CD14-positive monocyte (primary cell): ENCODE results near the gene ZFP36L1. TPM values are rescaled to one million over a fixed set of nuclear protein-coding genes. Genes with fewer than 3 reads are reported as not detected.

Source experiments
- DNase-seq, 3 donors: peaks; one replicate each; pipeline ENCODE4 v3.0.0-alpha.2; 2011 to 2022
- H2AFZ ChIP-seq: 2 replicates; pipeline ENCODE4 v1.6.0; 2012; ENCODE audit warnings: mild to moderate bottlenecking, low read depth, low read length, inconsistent platforms; ENCODE audit not compliant: insufficient read depth, poor library complexity, severe bottlenecking
- H3K27ac ChIP-seq, 2 donors: 1 replicate in 1 of 2; 2 replicates in 1 of 2; pipeline ENCODE4 v1.5.1; 2012 to 2013; ENCODE audit warnings: low read length in 2 of 2, control low read depth in 1 of 2, inconsistent platforms in 1 of 2, low read depth in 1 of 2, mild to moderate bottlenecking in 1 of 2
- H3K27me3 ChIP-seq, 2 donors: one replicate each; pipeline versions ENCODE4 v1.6.0 to v1.6.1; 2011 to 2013; ENCODE audit warnings: low read length in 2 of 2; ENCODE audit not compliant: control insufficient read depth in 2 of 2, insufficient read depth in 2 of 2
- H3K36me3 ChIP-seq, 2 donors: replicated peaks in 1 of 2; 1 replicate in 1 of 2; 2 replicates in 1 of 2; pipeline versions ENCODE4 v1.5.1 to v1.6.1; 2012 to 2013; ENCODE audit warnings: low read length in 2 of 2, control low read depth in 1 of 2, inconsistent platforms in 1 of 2, mild to moderate bottlenecking in 1 of 2; ENCODE audit not compliant: insufficient read depth in 2 of 2, control insufficient read depth in 1 of 2
- H3K4me1 ChIP-seq, 2 donors: 1 replicate in 1 of 2; 2 replicates in 1 of 2; pipeline versions ENCODE4 v1.5.1 to v1.6.1; 2012 to 2013; ENCODE audit warnings: low read length in 2 of 2, control low read depth in 1 of 2, inconsistent platforms in 1 of 2, mild to moderate bottlenecking in 1 of 2, moderate library complexity in 1 of 2; ENCODE audit not compliant: insufficient read depth in 2 of 2, control insufficient read depth in 1 of 2
- H3K4me2 ChIP-seq: replicated peaks from 2 replicates; pipeline ENCODE3; 2012; ENCODE audit warnings: low read length, moderate library complexity, mild to moderate bottlenecking; ENCODE audit not compliant: poor library complexity, severe bottlenecking; ENCODE audit errors: extremely low read depth
- H3K4me3 ChIP-seq, 3 experiments: fragments of 200-600 bp in 1 of 3; sonication (generic) in 1 of 3; replicated peaks in 1 of 3; 1 replicate in 2 of 3; 2 replicates in 1 of 3; pipeline ENCODE4 v1.5.1; 2011 to 2013; ENCODE audit warnings: low read length in 3 of 3, mild to moderate bottlenecking in 3 of 3, control low read depth in 2 of 3, low read depth in 2 of 3, inconsistent platforms in 1 of 3, moderate library complexity in 1 of 3
- H3K79me2 ChIP-seq: 2 replicates; pipeline ENCODE4 v1.6.0; 2012; ENCODE audit warnings: mild to moderate bottlenecking, control low read depth, inconsistent platforms, low read length, moderate library complexity; ENCODE audit not compliant: insufficient read depth
- H3K9ac ChIP-seq: 2 replicates; pipeline ENCODE4 v1.6.0; 2017; ENCODE audit warnings: low read length, mild to moderate bottlenecking; ENCODE audit not compliant: insufficient read depth, poor library complexity, severe bottlenecking
- H3K9me3 ChIP-seq, 2 donors: replicated peaks in 1 of 2; 1 replicate in 1 of 2; 2 replicates in 1 of 2; pipeline versions ENCODE4 v1.5.1 to v1.6.1; 2012 to 2013; ENCODE audit warnings: low read length in 2 of 2, control low read depth in 1 of 2; ENCODE audit not compliant: control insufficient read depth in 1 of 2, insufficient read depth in 1 of 2
- H4K20me1 ChIP-seq: 2 replicates; pipeline ENCODE4 v1.6.0; 2012; ENCODE audit warnings: mild to moderate bottlenecking, low read length, control low read depth, moderate library complexity; ENCODE audit not compliant: insufficient read depth
- H3K27ac Mint-ChIP-seq, 7 donors: one replicate each; pipeline ENCODE4 v1.8.0; 2020; ENCODE audit warnings: mild to moderate bottlenecking in 7 of 7, mixed read lengths in 7 of 7, moderate library complexity in 6 of 7, inconsistent platforms in 2 of 7
- H3K27me3 Mint-ChIP-seq, 3 donors: one replicate each; pipeline ENCODE4 v1.8.0; 2021 to 2022; ENCODE audit warnings: low read depth in 3 of 3, mild to moderate bottlenecking in 3 of 3, mixed read lengths in 3 of 3, moderate library complexity in 3 of 3, inconsistent platforms in 1 of 3
- H3K36me3 Mint-ChIP-seq, 2 donors: one replicate each; pipeline ENCODE4 v1.8.0; 2020; ENCODE audit warnings: mixed read lengths in 2 of 2, inconsistent platforms in 1 of 2, mild to moderate bottlenecking in 1 of 2
- H3K4me1 Mint-ChIP-seq: one replicate; pipeline ENCODE4 v1.8.0; 2020; ENCODE audit warnings: mild to moderate bottlenecking, mixed read lengths
- H3K4me3 Mint-ChIP-seq, 2 donors: one replicate each; pipeline ENCODE4 v1.8.0; 2020; ENCODE audit warnings: mild to moderate bottlenecking in 2 of 2, mixed read lengths in 2 of 2, moderate library complexity in 1 of 2
- H3K9me3 Mint-ChIP-seq, 7 donors: one replicate each; pipeline ENCODE4 v1.8.0; 2020 to 2022; ENCODE audit warnings: mixed read lengths in 7 of 7, mild to moderate bottlenecking in 6 of 7, moderate library complexity in 6 of 7, inconsistent platforms in 2 of 7
- CTCF ChIP-seq: fragments of 200-600 bp; IDR thresholded peaks from one replicate; pipeline ENCODE4 v1.8.0; 2022; ENCODE audit warnings: antibody characterized with exemption, mild to moderate bottlenecking
- WGBS: methylation state at CpG from one replicate; pipeline ENCODE4 v1.1.5; 2013; ENCODE audit warnings: missing lambda C conversion rate; ENCODE audit not compliant: insufficient coverage; 5-methylcytosine and 5-hydroxymethylcytosine counted together
- intact Hi-C, 2 donors: fragments of 100-400 bp; cut with micrococcal nuclease; formaldehyde crosslinking; loops; one replicate each; pipeline versions ENCODE4 v1.15.0 to v1.15.1; 2023
- polyA plus RNA-seq, 3 donors: library from polyadenylated mRNA; depleted of rRNA in 1 of 3; unstranded in 2 of 3; stranded (reverse) in 1 of 3; fragments of 300-500 nt in 2 of 3; fragments of >200 nt in 1 of 3; fragmentation: Illumina TruSeq in 2 of 3; gene quantifications; 1 replicate in 2 of 3; 2 replicates in 1 of 3; pipeline ENCODE4 v1.2.3, GENCODE V29; 2012 to 2021

Gene ZFP36L1
- polyA plus RNA-seq, 3 donors: 151 to 934 (median 185) TPM

GRCh38 chr14:68771631-68772030, 21.2 kb downstream of the ZFP36L1 start:
- Mint-ChIP-seq H3K27ac (peak overlapping the region; percentile 21 to 82 (median 70)), H3K36me3 (peaks cover 0 to 8% of the 10 kb centered on the region in 2 donors), H3K4me3 (peak overlapping the region; percentile 51 to 65), H3K4me1 (peaks cover 42% of the 10 kb centered on the region), H3K9me3 (peaks cover 0 to 14% (median 2%) of the 10 kb centered on the region in 7 donors), H3K27me3 (peaks cover 14 to 47% (median 32%) of the 10 kb centered on the region in 3 donors)
- Histone ChIP-seq H3K9ac (no peak overlapping the region), H3K27ac (peak overlapping the region; percentile 4 to 52), H3K27me3 (peaks cover 0 to 17% of the 10 kb centered on the region in 2 donors), H3K4me1 (peaks cover 14 to 24% of the 10 kb centered on the region in 2 donors), H3K9me3 (peaks cover 0 to 4% of the 10 kb centered on the region in 2 donors), H3K4me3 (peak overlapping the region in 1 of 3 experiments; percentile 48), H2AFZ (peak overlapping the region; percentile 63), H3K79me2 (no peaks in the 10 kb centered on the region), H4K20me1 (no peaks in the 10 kb centered on the region), H3K36me3 (no peaks in the 10 kb centered on the region), H3K4me2 (peak overlapping the region; percentile 59)
- peak in 2 of 3 donors; percentile 45 to 54 for DNase-seq
- intact Hi-C loops: no loop called here
- no peak for TF ChIP-seq CTCF
- 1% methylated on average over 8 of the region's 10 CpGs for WGBS

GRCh38 chr14:68770553-68771286, 22.1 kb downstream of the ZFP36L1 start:
- no peak for TF ChIP-seq CTCF
- H3K4me1 Mint-ChIP-seq: peaks cover 37% of the 10 kb centered on the region
- H3K4me3 Mint-ChIP-seq: peak overlapping the region in 1 of 2 donors; percentile 65
- DNase-seq: no peak
- Histone ChIP-seq H3K27me3 (peaks cover 0 to 22% of the 10 kb centered on the region in 2 donors), H3K4me3 (no peak overlapping the region), H3K79me2 (no peaks in the 10 kb centered on the region), H2AFZ (peak overlapping the region; percentile 63), H3K27ac (no peak overlapping the region), H3K4me2 (no peak overlapping the region), H4K20me1 (no peaks in the 10 kb centered on the region), H3K9ac (no peak overlapping the region), H3K9me3 (peaks cover 0 to 4% of the 10 kb centered on the region in 2 donors), H3K36me3 (no peaks in the 10 kb centered on the region), H3K4me1 (peaks cover 14 to 24% of the 10 kb centered on the region in 2 donors)
- no peak overlapping the region for H3K27ac Mint-ChIP-seq
- H3K9me3 Mint-ChIP-seq: peaks cover 0 to 13% (median 3%) of the 10 kb centered on the region in 7 donors
- peaks cover 23 to 54% (median 35%) of the 10 kb centered on the region in 3 donors for H3K27me3 Mint-ChIP-seq
- intact Hi-C loops: no loop called here
- WGBS: 88% methylated on average over 7 of the region's 11 CpGs
- peaks cover 0 to 8% of the 10 kb centered on the region in 2 donors for H3K36me3 Mint-ChIP-seq
